ENCODE measurements around the gene IPPK.

Gene IPPK

GRCh38 chr9:92711844-92712243 lies 41.9 kb upstream of the IPPK start:
- in situ Hi-C loops (cut with HindIII; ENCODE audit: low pct_unique_long_range_greater_than_20kb, low sequenced_read_pairs) = no loop called here

GRCh38 chr9:92711146-92711545 lies 41.2 kb upstream of the IPPK start:
- DNase-seq (ENCODE audit: low read depth in 1 of 2, low spot score in 1 of 2) = no peak
- TF ChIP-seq JUND (IDR thresholded peaks at IDR 0.05; ENCODE audit: low read depth) = no peak
- in situ Hi-C loops (cut with HindIII; ENCODE audit: low pct_unique_long_range_greater_than_20kb, low sequenced_read_pairs) = no loop called here

More at GRCh38 chr9:92711844-92712243, 41.9 kb upstream of the IPPK start:
- no peak for TF ChIP-seq JUND (IDR thresholded peaks at IDR 0.05; ENCODE audit: low read depth)
- DNase-seq (ENCODE audit: low read depth in 1 of 2, low spot score in 1 of 2) = no peak

GRCh38 chr9:92710368-92710767 lies 40.4 kb upstream of the IPPK start:
- TF ChIP-seq JUND (IDR thresholded peaks at IDR 0.05; ENCODE audit: low read depth) = no peak
- no peak for DNase-seq (ENCODE audit: low read depth in 1 of 2, low spot score in 1 of 2)
- in situ Hi-C loops (cut with HindIII; ENCODE audit: low pct_unique_long_range_greater_than_20kb, low sequenced_read_pairs) = no loop called here

- no peak for TF ChIP-seq JUND (IDR thresholded peaks at IDR 0.05; ENCODE audit: low read depth)
- in situ Hi-C loops (cut with HindIII; ENCODE audit: low pct_unique_long_range_greater_than_20kb, low sequenced_read_pairs) = no loop called here
- DNase-seq (ENCODE audit: low read depth in 1 of 2, low spot score in 1 of 2) = no peak
Observed at GRCh38 chr9:92709954-92710353, 40.0 kb upstream of the IPPK start.

- no peak for DNase-seq (ENCODE audit: low read depth in 1 of 2, low spot score in 1 of 2)
- TF ChIP-seq JUND (IDR thresholded peaks at IDR 0.05; ENCODE audit: low read depth) = no peak
- in situ Hi-C loops (cut with HindIII; ENCODE audit: low pct_unique_long_range_greater_than_20kb, low sequenced_read_pairs) = no loop called here
Observed at GRCh38 chr9:92709240-92709639, 39.3 kb upstream of the IPPK start.

GRCh38 chr9:92707530-92707929 lies 37.6 kb upstream of the IPPK start:
- no peak for TF ChIP-seq JUND (IDR thresholded peaks at IDR 0.05; ENCODE audit: low read depth)
- no peak for DNase-seq (ENCODE audit: low read depth in 1 of 2, low spot score in 1 of 2)
- in situ Hi-C loops (cut with HindIII; ENCODE audit: low pct_unique_long_range_greater_than_20kb, low sequenced_read_pairs) = no loop called here

- TF ChIP-seq JUND (IDR thresholded peaks at IDR 0.05; ENCODE audit: low read depth) = no peak
- peak in 1 of 2 experiments; percentile 59 for DNase-seq (ENCODE audit: low read depth in 1 of 2, low spot score in 1 of 2)
- in situ Hi-C loops (cut with HindIII; ENCODE audit: low pct_unique_long_range_greater_than_20kb, low sequenced_read_pairs) = no loop called here
Observed at GRCh38 chr9:92706218-92706940, 36.4 kb upstream of the IPPK start.

- no peak for DNase-seq (ENCODE audit: low read depth in 1 of 2, low spot score in 1 of 2)
- TF ChIP-seq JUND (IDR thresholded peaks at IDR 0.05; ENCODE audit: low read depth) = no peak
- in situ Hi-C loops (cut with HindIII; ENCODE audit: low pct_unique_long_range_greater_than_20kb, low sequenced_read_pairs) = no loop called here
Observed at GRCh38 chr9:92704528-92704927, 34.6 kb upstream of the IPPK start.

GRCh38 chr9:92696619-92697018 lies 26.7 kb upstream of the IPPK start:
- in situ Hi-C loops (cut with HindIII; ENCODE audit: low pct_unique_long_range_greater_than_20kb, low sequenced_read_pairs) = no loop called here
- no peak for TF ChIP-seq JUND (IDR thresholded peaks at IDR 0.05; ENCODE audit: low read depth)
- DNase-seq (ENCODE audit: low read depth in 1 of 2, low spot score in 1 of 2) = no peak

- DNase-seq (ENCODE audit: low read depth in 1 of 2, low spot score in 1 of 2) = peak in 1 of 2 experiments; percentile 54
- in situ Hi-C loops (cut with HindIII; ENCODE audit: low pct_unique_long_range_greater_than_20kb, low sequenced_read_pairs) = no loop called here
- no peak for TF ChIP-seq JUND (IDR thresholded peaks at IDR 0.05; ENCODE audit: low read depth)
Observed at GRCh38 chr9:92686954-92687353, 17.0 kb upstream of the IPPK start.

- DNase-seq (ENCODE audit: low read depth in 1 of 2, low spot score in 1 of 2) = no peak
- TF ChIP-seq JUND (IDR thresholded peaks at IDR 0.05; ENCODE audit: low read depth) = no peak
- in situ Hi-C loops (cut with HindIII; ENCODE audit: low pct_unique_long_range_greater_than_20kb, low sequenced_read_pairs) = no loop called here
Observed at GRCh38 chr9:92685022-92685421, 15.1 kb upstream of the IPPK start.

GRCh38 chr9:92682269-92682668 lies 12.3 kb upstream of the IPPK start:
- TF ChIP-seq JUND (IDR thresholded peaks at IDR 0.05; ENCODE audit: low read depth) = no peak
- DNase-seq (ENCODE audit: low read depth in 1 of 2, low spot score in 1 of 2) = no peak
- in situ Hi-C loops (cut with HindIII; ENCODE audit: low pct_unique_long_range_greater_than_20kb, low sequenced_read_pairs) = no loop called here

- no peak for DNase-seq (ENCODE audit: low read depth in 1 of 2, low spot score in 1 of 2)
- in situ Hi-C loops (cut with HindIII; ENCODE audit: low pct_unique_long_range_greater_than_20kb, low sequenced_read_pairs) = no loop called here
- TF ChIP-seq JUND (IDR thresholded peaks at IDR 0.05; ENCODE audit: low read depth) = no peak
Observed at GRCh38 chr9:92680166-92681119, 10.5 kb upstream of the IPPK start.
